ENCODE measurements around the gene ZNF593.

The ZNF593 gene

DNA sequence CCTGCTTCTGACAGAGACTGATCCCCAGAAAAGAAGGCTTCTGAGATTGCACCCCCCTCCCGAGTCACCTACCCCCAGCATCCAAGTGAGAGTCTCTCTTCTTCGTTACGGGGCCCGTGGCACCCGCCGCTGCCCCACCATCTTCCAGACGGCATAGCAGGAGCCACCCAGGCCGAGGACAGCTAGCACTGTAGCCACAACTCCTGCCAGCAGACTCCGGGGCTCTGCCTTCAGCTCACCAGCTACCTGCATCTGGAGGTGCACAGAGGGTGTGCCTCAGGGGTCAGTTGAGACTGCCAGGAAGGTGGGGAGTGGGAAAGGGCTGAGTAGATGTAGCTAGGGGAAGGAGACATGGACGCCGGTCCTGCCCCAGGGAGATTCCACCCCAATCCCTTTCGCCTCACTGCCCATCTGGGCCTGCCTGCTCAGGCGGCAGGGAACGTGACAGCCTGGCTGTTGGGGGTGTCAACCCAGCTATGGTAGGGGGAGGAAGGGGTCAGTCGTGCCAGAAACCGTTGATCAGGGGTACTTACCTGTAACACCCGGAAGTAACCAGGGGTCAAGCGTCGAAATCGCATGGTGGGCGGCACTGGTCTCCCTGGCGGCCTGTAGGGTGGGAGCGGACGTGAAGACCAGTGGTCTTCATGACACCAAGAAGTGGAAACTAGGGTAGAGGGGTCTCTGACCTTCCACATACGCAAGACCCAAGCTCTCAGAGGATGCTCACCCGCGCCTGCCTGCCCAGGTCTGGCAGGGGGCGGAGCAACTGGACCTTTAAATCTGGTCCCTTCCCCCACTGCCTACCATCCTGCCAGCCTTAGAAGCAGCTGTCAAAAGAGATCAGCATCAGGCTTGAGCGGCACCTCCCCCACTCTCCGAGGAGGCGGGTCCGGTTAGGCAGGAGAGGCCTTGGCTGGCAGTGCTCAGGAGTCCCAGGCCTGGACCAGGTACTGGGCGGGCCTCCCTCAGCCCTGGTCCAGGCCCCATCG lies 1.7 kb downstream of the ZNF593 start, which contains the start of gene ZNF593OS:
Gene ZNF593OS (minus strand): TSS at position 749 of the 989 bp plus-strand sequence. CDS start 171 bp downstream, at position 578.
- DNase-seq (ENCODE audit: insufficient read length, low spot score) (no peak), FAIRE-seq (no peak)
- TF ChIP-seq, protein P1, sequence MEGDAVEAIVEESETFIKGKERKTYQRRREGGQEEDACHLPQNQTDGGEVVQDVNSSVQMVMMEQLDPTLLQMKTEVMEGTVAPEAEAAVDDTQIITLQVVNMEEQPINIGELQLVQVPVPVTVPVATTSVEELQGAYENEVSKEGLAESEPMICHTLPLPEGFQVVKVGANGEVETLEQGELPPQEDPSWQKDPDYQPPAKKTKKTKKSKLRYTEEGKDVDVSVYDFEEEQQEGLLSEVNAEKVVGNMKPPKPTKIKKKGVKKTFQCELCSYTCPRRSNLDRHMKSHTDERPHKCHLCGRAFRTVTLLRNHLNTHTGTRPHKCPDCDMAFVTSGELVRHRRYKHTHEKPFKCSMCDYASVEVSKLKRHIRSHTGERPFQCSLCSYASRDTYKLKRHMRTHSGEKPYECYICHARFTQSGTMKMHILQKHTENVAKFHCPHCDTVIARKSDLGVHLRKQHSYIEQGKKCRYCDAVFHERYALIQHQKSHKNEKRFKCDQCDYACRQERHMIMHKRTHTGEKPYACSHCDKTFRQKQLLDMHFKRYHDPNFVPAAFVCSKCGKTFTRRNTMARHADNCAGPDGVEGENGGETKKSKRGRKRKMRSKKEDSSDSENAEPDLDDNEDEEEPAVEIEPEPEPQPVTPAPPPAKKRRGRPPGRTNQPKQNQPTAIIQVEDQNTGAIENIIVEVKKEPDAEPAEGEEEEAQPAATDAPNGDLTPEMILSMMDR (IDR thresholded peaks at IDR 0.05; ENCODE audit: insufficient read depth, missing control alignments), result no peak

DNA sequence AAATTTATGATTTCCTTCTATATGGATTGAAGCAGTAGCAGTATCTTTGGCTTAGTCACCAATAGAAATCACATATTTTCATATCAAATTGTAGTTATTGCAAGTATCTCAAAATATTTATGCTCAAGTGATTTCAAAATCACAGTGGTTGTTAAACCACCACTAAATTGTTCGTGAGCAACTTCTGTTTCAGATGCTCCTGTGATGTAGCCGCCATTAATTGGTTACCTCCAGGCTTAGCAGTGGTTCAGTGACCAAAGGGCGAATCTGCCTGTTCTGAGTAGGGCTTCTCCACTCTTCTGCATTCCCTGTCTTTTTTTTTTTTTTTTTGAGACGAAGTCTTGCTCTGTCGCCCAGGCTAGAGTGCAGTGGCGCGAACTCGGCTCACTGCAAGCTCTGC lies 5.6 kb downstream of the ZNF593 start:
- DNase-seq (ENCODE audit: insufficient read length, low spot score) (no peak), FAIRE-seq (no peak)
- TF ChIP-seq, protein P1 (IDR thresholded peaks at IDR 0.05; ENCODE audit: insufficient read depth, missing control alignments), result no peak

DNA sequence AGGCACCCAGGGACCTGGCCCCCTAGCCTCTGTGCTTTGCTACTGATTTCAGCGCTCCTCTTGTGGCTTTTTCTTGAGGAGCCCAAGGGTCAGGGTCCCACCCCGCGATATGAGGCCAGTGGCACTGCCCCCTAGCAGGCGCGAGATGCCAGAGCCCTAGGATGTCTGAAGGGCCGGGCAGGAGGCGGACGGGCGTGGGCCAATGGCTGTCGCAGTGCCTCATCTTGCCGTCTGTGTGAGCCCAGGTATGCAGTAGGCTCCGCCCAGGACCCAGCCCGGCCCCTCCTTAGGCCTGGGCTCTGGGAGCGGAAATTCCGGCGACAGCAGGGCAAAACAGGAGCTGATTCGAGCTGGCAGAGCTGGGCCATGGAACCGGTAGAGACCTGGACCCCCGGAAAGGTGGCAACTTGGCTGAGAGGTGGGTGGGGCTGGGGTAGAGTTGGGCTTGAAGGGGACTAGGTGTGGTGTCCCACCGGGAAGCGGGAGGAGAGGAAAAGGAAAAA lies 7.5 kb downstream of the ZNF593 start, which contains the start of gene CNKSR1:
Gene CNKSR1 (plus strand): TSS at position 310 of the 503 bp plus-strand sequence. CDS start 57 bp downstream, at position 367.
- FAIRE-seq, result no peak
- TF ChIP-seq, protein P1 (IDR thresholded peaks at IDR 0.05; ENCODE audit: insufficient read depth, missing control alignments), result no peak
- DNase-seq (ENCODE audit: insufficient read length, low spot score), result no peak

DNA sequence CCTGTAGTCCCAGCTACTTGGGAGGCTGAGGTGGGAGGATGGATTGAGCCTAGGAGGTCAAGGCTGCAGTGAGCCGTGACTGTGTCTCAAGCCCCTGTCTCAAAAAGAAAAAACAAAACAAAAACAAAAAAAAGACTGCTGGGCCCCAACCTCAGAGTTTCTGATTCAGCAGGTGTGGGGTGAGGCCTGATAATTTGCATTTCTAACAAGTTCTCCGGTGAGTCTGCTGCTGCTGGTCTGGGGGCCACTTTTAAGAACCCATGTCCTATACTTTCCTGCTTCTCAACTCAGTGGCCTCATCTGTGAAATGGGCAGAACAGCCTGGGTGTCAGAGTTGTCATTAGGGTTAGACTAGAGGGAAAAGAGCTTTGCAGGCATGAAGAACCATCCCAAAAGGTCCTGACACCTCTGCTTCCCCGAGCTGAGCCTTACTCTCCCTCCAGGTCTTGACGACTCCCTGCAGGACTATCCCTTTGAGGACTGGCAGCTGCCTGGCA lies 10.3 kb downstream of the ZNF593 start:
- FAIRE-seq (no peak), DNase-seq (ENCODE audit: insufficient read length, low spot score) (no peak)
- TF ChIP-seq, protein P1 (IDR thresholded peaks at IDR 0.05; ENCODE audit: insufficient read depth, missing control alignments), result no peak

DNA sequence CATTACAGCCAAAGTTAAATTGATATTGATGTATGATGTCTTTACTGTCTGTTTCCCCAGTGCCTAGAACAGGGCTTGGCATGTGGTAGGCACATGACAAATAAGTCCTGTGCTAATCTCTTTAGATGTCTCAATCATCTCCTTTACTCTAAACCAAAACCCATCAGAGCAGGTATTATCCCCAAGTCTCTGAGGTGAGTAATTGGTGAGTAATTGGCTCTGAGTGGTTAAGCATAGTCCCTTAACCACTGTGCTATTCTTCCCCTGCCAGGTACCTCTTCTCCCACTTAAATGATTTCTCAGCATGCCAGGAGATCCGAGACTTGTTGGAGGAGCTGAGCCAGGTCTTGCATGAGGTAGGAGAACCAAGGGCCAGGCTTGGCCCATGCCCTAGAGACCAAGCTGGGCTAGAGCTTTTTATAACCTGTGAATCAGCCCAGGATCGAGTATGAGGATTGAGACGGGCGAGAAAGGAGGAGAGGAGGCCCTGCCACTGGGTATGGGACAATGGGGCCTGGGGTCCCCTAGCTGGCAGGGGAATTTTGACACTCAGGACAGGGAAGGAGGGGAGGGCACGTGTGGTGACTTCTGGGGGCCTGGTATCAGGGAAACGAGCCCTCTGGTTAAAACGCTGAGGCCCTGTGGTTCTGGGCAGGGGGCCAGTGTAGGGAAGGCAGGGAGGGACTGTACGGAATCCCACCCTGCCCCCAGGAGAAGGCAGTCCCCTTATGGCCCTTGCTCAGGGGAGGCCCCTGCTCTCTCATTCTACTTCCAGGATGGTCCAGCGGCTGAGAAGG lies 12.1 kb downstream of the ZNF593 start:
- DNase-seq (ENCODE audit: insufficient read length, low spot score) (peak; percentile 55), FAIRE-seq (no peak)
- TF ChIP-seq, protein P1 (IDR thresholded peaks at IDR 0.05; ENCODE audit: insufficient read depth, missing control alignments), result no peak

DNA sequence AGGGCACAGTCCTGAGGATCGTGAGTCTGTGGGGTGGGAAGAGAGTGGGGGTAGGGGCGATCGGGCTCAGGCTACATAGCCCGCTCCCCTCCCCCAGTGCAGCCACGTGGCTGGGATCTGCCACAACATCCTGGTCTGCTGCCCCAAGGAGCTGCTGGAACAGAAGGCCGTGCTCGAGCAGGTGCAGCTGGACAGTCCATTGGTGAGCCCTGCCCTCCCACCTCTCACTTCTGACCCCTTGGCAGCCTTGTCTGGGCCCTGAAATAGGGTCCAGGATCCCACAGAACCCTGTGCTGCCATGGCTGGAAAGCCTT lies 12.6 kb downstream of the ZNF593 start:
- FAIRE-seq (no peak), DNase-seq (ENCODE audit: insufficient read length, low spot score) (no peak)
- TF ChIP-seq, protein P1 (IDR thresholded peaks at IDR 0.05; ENCODE audit: insufficient read depth, missing control alignments), result no peak

All from D721Med (cell line).